ENCODE measurements around the gene NCF1.
"Not testable (repeated sequence)": the region's sequence is repeated elsewhere in the genome, so short reads cannot be mapped to it uniquely, and the experiment has no call there.

GRCh38 chr7:74815882-74816281, 42.1 kb downstream of the NCF1 start:
- TF ChIP-seq, protein P1, sequence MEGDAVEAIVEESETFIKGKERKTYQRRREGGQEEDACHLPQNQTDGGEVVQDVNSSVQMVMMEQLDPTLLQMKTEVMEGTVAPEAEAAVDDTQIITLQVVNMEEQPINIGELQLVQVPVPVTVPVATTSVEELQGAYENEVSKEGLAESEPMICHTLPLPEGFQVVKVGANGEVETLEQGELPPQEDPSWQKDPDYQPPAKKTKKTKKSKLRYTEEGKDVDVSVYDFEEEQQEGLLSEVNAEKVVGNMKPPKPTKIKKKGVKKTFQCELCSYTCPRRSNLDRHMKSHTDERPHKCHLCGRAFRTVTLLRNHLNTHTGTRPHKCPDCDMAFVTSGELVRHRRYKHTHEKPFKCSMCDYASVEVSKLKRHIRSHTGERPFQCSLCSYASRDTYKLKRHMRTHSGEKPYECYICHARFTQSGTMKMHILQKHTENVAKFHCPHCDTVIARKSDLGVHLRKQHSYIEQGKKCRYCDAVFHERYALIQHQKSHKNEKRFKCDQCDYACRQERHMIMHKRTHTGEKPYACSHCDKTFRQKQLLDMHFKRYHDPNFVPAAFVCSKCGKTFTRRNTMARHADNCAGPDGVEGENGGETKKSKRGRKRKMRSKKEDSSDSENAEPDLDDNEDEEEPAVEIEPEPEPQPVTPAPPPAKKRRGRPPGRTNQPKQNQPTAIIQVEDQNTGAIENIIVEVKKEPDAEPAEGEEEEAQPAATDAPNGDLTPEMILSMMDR (IDR thresholded peaks at IDR 0.05; ENCODE audit: borderline replicate concordance, extremely low read depth, low read length, poor library complexity, severe bottlenecking): not testable (repeated sequence)
- TF ChIP-seq EZH2 (IDR thresholded peaks at IDR 0.05; ENCODE audit: borderline replicate concordance, low read depth, low read length, severe bottlenecking): not testable (repeated sequence)

Data from DND-41 (cell line).